Measurements from ENCODE around the gene PIP5K1B. TPM values are rescaled to one million over a fixed set of nuclear protein-coding genes. Genes with fewer than 3 reads are reported as not detected.
A peak's percentile ranks its signal among the peaks of the same experiment; 100 is the strongest.
"Not testable (repeated sequence)": the region's sequence is repeated elsewhere in the genome, so short reads cannot be mapped to it uniquely, and the experiment has no call there.

The PIP5K1B gene
- 1 to 10 TPM in 9 of 12 donors, under 1 TPM in 2, not detected in 1; 0.85 to 5.9 (median 1.4) TPM for polyA plus RNA-seq (ENCODE audit: insufficient read length in 12 of 12)
- long read RNA-seq, donor 1, partial matches to known transcripts = 13 of 16 reads
- long read RNA-seq, donor 1, other reads (novel, unspliced or antisense) = 0 of 16 reads
- long read RNA-seq, donor 2, partial matches to known transcripts = 0 of 1 reads
- long read RNA-seq, donor 2, other reads (novel, unspliced or antisense) = 0 of 1 reads
- long read RNA-seq, donor 3 = 0 reads
- long read RNA-seq, donor 4 = 0 reads
- long read RNA-seq, donor 5 = 0 reads
- long read RNA-seq, donor 6 = 0 reads
- long read RNA-seq, donor 7 = 0 reads
- long read RNA-seq, donor 8 = 0 reads
- long read RNA-seq, donor 9 = 0 reads
- long read RNA-seq, donor 10 = 0 reads
- long read RNA-seq, donor 11 = 0 reads

- DNase-seq = peak; percentile 37
These were observed at the start of gene PIP5K1B for GRCh38 chr9:68704814-68705530. Gene PIP5K1B (plus strand): TSS chr9:68705240. CDS start chr9:68822615, 117,375 bp downstream.

- no peak for DNase-seq
These were observed 41.0 kb upstream of the PIP5K1B start for GRCh38 chr9:68664036-68664435.

GRCh38 chr9:68668127-68668526 lies 36.9 kb upstream of the PIP5K1B start:
- no peak for DNase-seq

GRCh38 chr9:68669218-68669617 lies 35.8 kb upstream of the PIP5K1B start:
- no peak for DNase-seq

GRCh38 chr9:68672215-68672614 lies 32.8 kb upstream of the PIP5K1B start:
- DNase-seq = no peak

- DNase-seq = no peak
These were observed 32.4 kb upstream of the PIP5K1B start for GRCh38 chr9:68672625-68673024.

GRCh38 chr9:68678430-68678829 lies 26.6 kb upstream of the PIP5K1B start:
- DNase-seq = no peak

- DNase-seq = no peak
These were observed 21.6 kb upstream of the PIP5K1B start for GRCh38 chr9:68683433-68683832.

- no peak for DNase-seq
These were observed 19.8 kb upstream of the PIP5K1B start for GRCh38 chr9:68685213-68685612.

- DNase-seq = no peak
These were observed 19.3 kb upstream of the PIP5K1B start for GRCh38 chr9:68685770-68686169.

GRCh38 chr9:68690088-68690487 lies 15.0 kb upstream of the PIP5K1B start:
- no peak for DNase-seq

- no peak for DNase-seq
These were observed 12.5 kb upstream of the PIP5K1B start for GRCh38 chr9:68692519-68692918.

- DNase-seq = no peak
These were observed 10.9 kb upstream of the PIP5K1B start for GRCh38 chr9:68694125-68694524.

GRCh38 chr9:68697851-68698250 lies 7.2 kb upstream of the PIP5K1B start:
- DNase-seq = no peak

GRCh38 chr9:68698943-68699509 lies 6.0 kb upstream of the PIP5K1B start:
- DNase-seq = no peak

GRCh38 chr9:68699625-68700024 lies 5.4 kb upstream of the PIP5K1B start:
- not testable (repeated sequence) for DNase-seq

GRCh38 chr9:68702493-68702892 lies 2.5 kb upstream of the PIP5K1B start:
- no peak for DNase-seq

- no peak for DNase-seq
These were observed 1.4 kb upstream of the PIP5K1B start for GRCh38 chr9:68703672-68704071.

GRCh38 chr9:68704498-68704813 lies 584 bp upstream of the PIP5K1B start:
- DNase-seq = peak; percentile 1

- peak; percentile 11 for DNase-seq
These were observed 707 bp downstream of the PIP5K1B start for GRCh38 chr9:68705531-68706362.

- no peak for DNase-seq
These were observed 1.5 kb downstream of the PIP5K1B start for GRCh38 chr9:68706363-68707201.
